Activated naive CD4-positive, alpha-beta T cell treated with anti-CD3 and anti-CD28 coated beads, Interleukin-2, amount 50 U/mL, for 24 hours (primary cell): ENCODE results near the gene CENPQ.
"Not testable (repeated sequence)": the region's sequence is repeated elsewhere in the genome, so short reads cannot be mapped to it uniquely, and the experiment has no call there.

Experiments used
- H3K27ac Mint-ChIP-seq: one replicate; pipeline ENCODE4 v1.8.0; 2021; ENCODE audit warnings: mild to moderate bottlenecking, mixed read lengths
- H3K27me3 Mint-ChIP-seq: one replicate; pipeline ENCODE4 v1.8.0; 2021; ENCODE audit warnings: mixed read lengths
- H3K36me3 Mint-ChIP-seq: one replicate; pipeline ENCODE4 v1.8.0; 2021; ENCODE audit warnings: mixed read lengths
- H3K4me1 Mint-ChIP-seq: one replicate; pipeline ENCODE4 v1.8.0; 2021; ENCODE audit warnings: mixed read lengths
- H3K4me3 Mint-ChIP-seq: one replicate; pipeline ENCODE4 v1.8.0; 2021; ENCODE audit warnings: mild to moderate bottlenecking, mixed read lengths
- H3K9me3 Mint-ChIP-seq: one replicate; pipeline ENCODE4 v1.8.0; 2021; ENCODE audit warnings: mixed read lengths

Gene CENPQ, protein sequence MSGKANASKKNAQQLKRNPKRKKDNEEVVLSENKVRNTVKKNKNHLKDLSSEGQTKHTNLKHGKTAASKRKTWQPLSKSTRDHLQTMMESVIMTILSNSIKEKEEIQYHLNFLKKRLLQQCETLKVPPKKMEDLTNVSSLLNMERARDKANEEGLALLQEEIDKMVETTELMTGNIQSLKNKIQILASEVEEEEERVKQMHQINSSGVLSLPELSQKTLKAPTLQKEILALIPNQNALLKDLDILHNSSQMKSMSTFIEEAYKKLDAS

DNA sequence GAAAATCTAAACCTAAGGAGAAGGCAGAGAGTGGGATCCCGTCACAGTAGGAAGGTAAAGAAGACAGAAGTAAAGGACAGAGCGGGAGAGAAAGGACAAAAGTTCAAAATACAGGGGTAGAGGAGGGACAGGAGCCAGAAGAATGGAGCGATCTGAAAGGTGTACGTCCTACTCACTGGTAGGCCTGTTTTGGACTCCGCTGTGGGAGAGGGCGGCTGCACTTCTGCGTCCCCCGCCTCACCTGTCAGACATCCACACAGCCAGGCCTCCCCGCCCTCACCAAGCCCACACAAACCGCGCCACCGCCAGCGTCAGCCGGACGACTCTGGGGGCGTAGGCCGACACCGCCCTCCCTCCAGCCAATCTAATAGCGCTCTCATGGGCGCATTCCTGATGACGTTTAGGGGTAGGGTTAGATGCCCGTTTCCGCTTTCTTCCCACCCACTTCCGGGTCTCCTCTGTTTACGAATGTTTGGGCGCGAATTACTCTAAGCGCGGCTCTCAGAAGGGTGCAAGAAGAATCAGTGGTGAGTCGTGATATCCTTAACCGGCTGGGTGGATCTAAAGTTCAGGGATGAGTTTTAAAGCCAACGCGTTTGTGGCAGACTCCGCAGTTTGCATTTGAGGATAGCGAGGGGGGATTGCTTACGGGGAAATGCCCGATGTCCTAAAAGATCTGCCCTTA, at the start of gene CENPQ, which contains the start of gene MMUT:
CENPQ (plus strand) TSS at position 444 of the 685 bp plus-strand sequence. CDS start 6,807 bp downstream, outside the sequence.
MMUT (minus strand) TSS at position 327 of the 685 bp plus-strand sequence. CDS start 3,787 bp downstream, outside the sequence.
- Mint-ChIP-seq H3K27ac (peak within 1 kb of the TSS; percentile 96), H3K4me3 (peak within 1 kb of the TSS; percentile 98), H3K9me3 (no peaks in the 10 kb centered on the region), H3K27me3 (no peaks in the 10 kb centered on the region), H3K4me1 (peaks cover 57% of the 10 kb centered on the region), H3K36me3 (peaks cover 2% of the 10 kb centered on the region)

GRCh38 chr6:49415358-49415757, 47.8 kb upstream of the CENPQ start:
- Mint-ChIP-seq H3K4me1 (no peaks in the 10 kb centered on the region), H3K36me3 (no peaks in the 10 kb centered on the region), H3K9me3 (no peaks in the 10 kb centered on the region), H3K27ac (no peak overlapping the region), H3K4me3 (no peak overlapping the region), H3K27me3 (no peaks in the 10 kb centered on the region)

- H3K27ac Mint-ChIP-seq = no peak overlapping the region
These were observed 47.0 kb upstream of the CENPQ start for GRCh38 chr6:49416195-49416594.

DNA sequence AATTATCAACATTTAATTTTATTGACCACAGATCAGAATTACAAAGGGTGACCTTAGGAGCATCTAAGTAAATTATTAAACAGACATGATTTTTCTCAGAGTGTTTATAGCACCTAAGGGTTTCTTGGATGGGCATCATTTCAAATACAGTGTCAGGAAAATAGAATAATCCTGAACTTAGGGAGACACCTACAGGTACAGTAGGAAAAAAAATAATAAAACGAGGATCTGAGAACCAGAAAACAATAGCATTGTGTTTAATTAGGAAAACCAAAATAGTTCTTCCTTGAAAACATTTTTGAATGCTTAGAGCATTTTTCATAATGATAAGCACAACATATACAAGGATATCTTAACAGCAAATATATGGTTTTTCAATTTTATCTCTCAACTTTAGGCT, 39.4 kb upstream of the CENPQ start:
- Mint-ChIP-seq H3K4me3 (no peak overlapping the region), H3K4me1 (no peaks in the 10 kb centered on the region), H3K36me3 (peaks cover 3% of the 10 kb centered on the region), H3K27ac (no peak overlapping the region), H3K27me3 (no peaks in the 10 kb centered on the region), H3K9me3 (no peaks in the 10 kb centered on the region)

More at GRCh38 chr6:49416195-49416594, 47.0 kb upstream of the CENPQ start:
- Mint-ChIP-seq H3K9me3 (no peaks in the 10 kb centered on the region), H3K27me3 (no peaks in the 10 kb centered on the region), H3K4me1 (no peaks in the 10 kb centered on the region), H3K4me3 (no peak overlapping the region), H3K36me3 (no peaks in the 10 kb centered on the region)

GRCh38 chr6:49430187-49430586, 33.0 kb upstream of the CENPQ start:
- Mint-ChIP-seq H3K9me3 (peaks cover 5% of the 10 kb centered on the region), H3K36me3 (peaks cover 19% of the 10 kb centered on the region), H3K4me1 (no peaks in the 10 kb centered on the region), H3K4me3 (no peak overlapping the region), H3K27ac (no peak overlapping the region), H3K27me3 (no peaks in the 10 kb centered on the region)

GRCh38 chr6:49430866-49431265, 32.3 kb upstream of the CENPQ start:
- Mint-ChIP-seq H3K4me3 (no peak overlapping the region), H3K9me3 (peaks cover 5% of the 10 kb centered on the region), H3K36me3 (peaks cover 21% of the 10 kb centered on the region), H3K4me1 (no peaks in the 10 kb centered on the region), H3K27ac (no peak overlapping the region), H3K27me3 (no peaks in the 10 kb centered on the region)

- Mint-ChIP-seq H3K27me3 (no peaks in the 10 kb centered on the region), H3K4me1 (peaks cover 6% of the 10 kb centered on the region), H3K36me3 (peaks cover 13% of the 10 kb centered on the region), H3K4me3 (no peak overlapping the region), H3K9me3 (no peaks in the 10 kb centered on the region), H3K27ac (no peak overlapping the region)
These were observed 9.9 kb upstream of the CENPQ start for GRCh38 chr6:49453221-49453620.

DNA sequence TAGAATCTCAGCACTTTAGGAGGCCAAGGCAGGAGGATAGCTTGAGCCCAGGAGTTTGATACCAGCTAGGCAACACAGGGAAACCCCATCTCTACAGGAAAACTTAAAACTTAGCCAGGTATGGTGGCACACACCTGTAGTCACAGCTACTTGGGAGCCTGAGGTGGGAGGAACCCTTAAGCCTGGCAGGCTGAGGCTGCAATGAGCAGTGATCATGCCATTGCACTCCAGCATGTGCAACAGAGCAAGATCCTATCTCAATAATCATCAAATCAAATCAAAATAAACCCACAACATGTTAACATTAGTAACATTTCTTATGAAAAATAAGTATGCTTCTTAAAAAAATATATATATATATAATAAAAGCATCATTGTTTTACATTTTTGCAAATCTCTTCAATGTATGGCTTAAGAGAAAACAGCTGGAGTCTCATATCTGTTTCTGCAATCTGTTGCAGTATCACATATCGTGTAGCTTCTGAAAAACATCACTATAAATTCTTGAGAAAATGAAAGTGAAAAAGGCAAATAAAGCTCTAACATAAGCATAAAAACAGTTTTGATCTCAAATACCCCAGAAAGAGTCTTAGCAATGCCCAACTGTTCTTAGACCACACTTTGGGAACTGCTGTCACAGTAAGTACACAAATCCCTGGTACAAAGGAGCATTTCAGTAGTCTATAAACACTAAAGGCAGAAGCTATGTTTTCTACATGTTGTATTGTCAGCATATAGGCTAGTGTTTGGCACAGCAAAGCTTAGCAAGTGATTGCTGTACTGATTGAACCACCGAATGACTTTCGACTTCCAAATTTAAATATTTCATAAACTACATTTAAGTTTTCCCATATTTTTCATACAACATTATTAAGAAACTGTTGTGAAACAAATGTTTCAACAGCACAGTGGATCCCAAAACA, 8.1 kb upstream of the CENPQ start:
- no peaks in the 10 kb centered on the region for H3K27me3 Mint-ChIP-seq
- peaks cover 21% of the 10 kb centered on the region for H3K4me1 Mint-ChIP-seq
- no peaks in the 10 kb centered on the region for H3K9me3 Mint-ChIP-seq
- no peak overlapping the region for H3K27ac Mint-ChIP-seq
- H3K4me3 Mint-ChIP-seq = no peak overlapping the region
- peaks cover 14% of the 10 kb centered on the region for H3K36me3 Mint-ChIP-seq

- Mint-ChIP-seq H3K27me3 (no peaks in the 10 kb centered on the region), H3K4me3 (no peak overlapping the region), H3K4me1 (peaks cover 38% of the 10 kb centered on the region), H3K36me3 (peaks cover 8% of the 10 kb centered on the region), H3K27ac (no peak overlapping the region), H3K9me3 (no peaks in the 10 kb centered on the region)
These were observed 5.4 kb upstream of the CENPQ start for GRCh38 chr6:49457771-49458170.

DNA sequence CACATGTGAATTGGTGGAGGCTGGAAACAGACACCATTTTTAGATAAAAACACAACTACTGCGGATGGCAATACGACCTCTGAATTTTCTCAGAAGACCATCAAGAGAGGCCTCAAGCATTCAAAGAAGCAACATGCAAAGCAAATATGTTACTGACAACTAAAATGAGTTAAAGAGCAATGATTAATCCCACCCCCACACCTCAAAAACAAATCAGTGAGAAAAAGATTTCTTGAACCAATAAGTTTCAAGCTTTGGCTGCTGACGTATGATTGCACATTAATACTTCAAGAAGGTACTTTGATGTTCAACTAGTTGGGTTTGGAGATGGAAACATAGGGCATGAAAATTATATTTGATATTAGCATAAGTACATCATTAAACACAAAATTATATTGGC, 1.1 kb upstream of the CENPQ start:
- Mint-ChIP-seq H3K4me3 (peak overlapping the region; percentile 98), H3K27me3 (no peaks in the 10 kb centered on the region), H3K9me3 (no peaks in the 10 kb centered on the region), H3K36me3 (peaks cover 4% of the 10 kb centered on the region), H3K4me1 (peaks cover 57% of the 10 kb centered on the region), H3K27ac (peak overlapping the region; percentile 26)

DNA sequence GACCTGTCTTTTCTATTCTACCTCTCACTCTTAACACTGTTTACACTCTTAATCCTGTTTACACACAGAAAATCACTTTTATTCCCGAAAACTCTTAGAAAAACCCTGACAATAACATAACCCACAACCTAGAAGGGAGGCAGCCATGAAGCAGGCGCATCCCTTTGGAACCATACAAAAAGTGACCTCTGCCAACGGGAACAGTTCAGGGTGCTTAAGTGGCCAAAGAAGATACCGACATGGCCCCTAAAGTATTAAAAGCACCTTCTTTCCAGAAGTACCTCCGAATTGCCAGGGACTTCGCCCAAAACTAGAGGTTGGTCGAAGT, 607 bp upstream of the CENPQ start:
- Mint-ChIP-seq H3K4me1 (peaks cover 57% of the 10 kb centered on the region), H3K9me3 (no peaks in the 10 kb centered on the region), H3K27ac (peak overlapping the region; percentile 96), H3K36me3 (peaks cover 2% of the 10 kb centered on the region), H3K27me3 (no peaks in the 10 kb centered on the region), H3K4me3 (peak overlapping the region; percentile 98)

DNA sequence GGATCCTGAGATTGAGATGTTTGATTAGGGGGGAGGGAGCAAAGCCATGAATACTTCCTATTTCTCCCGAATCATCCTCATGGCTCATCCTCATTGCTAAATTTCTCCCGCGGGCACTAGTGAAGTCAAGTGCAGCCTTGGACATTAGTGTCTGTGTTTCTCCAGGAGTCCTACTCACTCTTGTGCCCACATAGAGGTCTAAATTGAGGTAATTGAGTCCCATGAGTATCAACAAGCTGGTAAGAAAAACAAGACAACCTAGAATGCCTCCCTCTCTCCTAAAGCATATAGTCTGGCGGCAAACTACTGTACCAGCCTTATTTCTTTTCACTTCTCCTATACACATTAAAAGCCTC, 420 bp downstream of the CENPQ start:
- H3K4me1 Mint-ChIP-seq = peaks cover 56% of the 10 kb centered on the region
- H3K9me3 Mint-ChIP-seq = no peaks in the 10 kb centered on the region
- peak overlapping the region; percentile 96 for H3K27ac Mint-ChIP-seq
- peak overlapping the region; percentile 98 for H3K4me3 Mint-ChIP-seq
- no peaks in the 10 kb centered on the region for H3K27me3 Mint-ChIP-seq
- peaks cover 2% of the 10 kb centered on the region for H3K36me3 Mint-ChIP-seq

- H3K36me3 Mint-ChIP-seq = no peaks in the 10 kb centered on the region
- peaks cover 45% of the 10 kb centered on the region for H3K4me1 Mint-ChIP-seq
- no peaks in the 10 kb centered on the region for H3K27me3 Mint-ChIP-seq
- H3K27ac Mint-ChIP-seq = no peak overlapping the region
- H3K4me3 Mint-ChIP-seq = peak overlapping the region; percentile 98
- no peaks in the 10 kb centered on the region for H3K9me3 Mint-ChIP-seq
These were observed 1.5 kb downstream of the CENPQ start for GRCh38 chr6:49464691-49465090.

DNA sequence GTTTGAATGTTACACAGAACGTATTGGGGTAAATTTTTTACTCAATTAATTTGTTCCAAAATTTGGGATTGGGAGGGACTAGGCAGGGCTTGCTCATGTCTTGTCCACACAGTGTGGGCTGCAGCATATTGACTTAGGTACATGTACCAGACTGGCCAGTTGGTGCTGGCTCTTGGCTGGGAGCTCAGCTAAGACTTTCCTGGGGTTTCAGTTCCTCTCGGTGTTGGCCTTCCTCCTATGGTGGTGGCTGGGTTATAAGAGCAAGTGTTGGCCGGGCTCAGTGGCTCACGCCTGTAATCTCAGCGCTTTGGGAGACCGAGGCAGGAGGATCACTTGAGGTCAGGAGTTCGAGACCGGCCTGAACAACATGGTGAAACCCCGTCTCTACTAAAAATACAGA, 4.9 kb downstream of the CENPQ start:
- Mint-ChIP-seq H3K9me3 (no peaks in the 10 kb centered on the region), H3K4me3 (no peak overlapping the region), H3K4me1 (peaks cover 18% of the 10 kb centered on the region), H3K27ac (no peak overlapping the region), H3K27me3 (no peaks in the 10 kb centered on the region), H3K36me3 (peaks cover 8% of the 10 kb centered on the region)

GRCh38 chr6:49476564-49476963, 13.4 kb downstream of the CENPQ start:
- H3K27me3 Mint-ChIP-seq, H3K4me1 Mint-ChIP-seq, H3K9me3 Mint-ChIP-seq, H3K27ac Mint-ChIP-seq, H3K4me3 Mint-ChIP-seq: not testable (repeated sequence)
- H3K36me3 Mint-ChIP-seq = peaks cover 32% of the 10 kb centered on the region
